Measurements from ENCODE around the gene SLC6A9. TPM values are rescaled to one million over a fixed set of nuclear protein-coding genes. Genes with fewer than 3 reads are reported as not detected.

SLC6A9 gene
- total RNA-seq, 2 donors from 2014 or later, result 7.8 to 12.2 TPM

DNA sequence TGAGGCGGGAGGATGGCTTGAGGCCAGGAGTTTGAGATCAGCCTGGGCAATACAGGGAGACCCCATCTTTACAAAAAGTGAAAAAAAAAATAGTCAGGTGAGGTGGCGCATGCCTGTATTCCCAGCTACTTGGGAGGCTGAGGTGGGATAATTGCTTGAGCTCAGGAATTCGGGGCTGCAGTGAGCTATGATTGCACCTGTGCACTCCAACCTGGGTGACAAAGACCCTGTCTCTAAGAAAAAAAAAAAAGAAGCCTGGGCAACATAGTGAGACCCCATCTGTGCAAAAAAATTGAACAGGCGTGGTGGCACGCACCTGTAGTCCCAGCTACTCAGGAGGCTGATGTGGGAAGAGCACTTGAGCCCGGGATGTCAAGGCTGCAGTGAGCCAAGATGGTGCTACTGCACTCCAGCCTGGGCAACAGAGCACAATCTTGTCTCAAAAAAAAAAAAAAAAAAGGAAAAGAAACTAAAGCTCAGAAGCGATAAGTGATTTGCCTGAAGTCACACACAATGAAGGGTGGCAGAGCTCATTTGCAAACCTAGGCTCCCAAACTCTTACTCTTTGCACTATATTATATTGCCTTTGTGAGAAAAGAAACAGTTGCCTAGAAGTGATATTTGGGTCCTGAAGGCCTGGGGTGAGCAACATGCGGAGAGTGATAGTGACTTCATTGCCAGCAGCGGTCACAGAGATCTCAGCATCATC lies 37.9 kb downstream of the SLC6A9 start:
- DNase-seq (ENCODE audit: low spot score), result no peak
- intact Hi-C loops (cut with DNase I), result loop anchor here in 1 of 2 donors (5.0 kb wide), 1 partner anchor 441 kb away; no protein-coding TSS in a partner anchor

DNA sequence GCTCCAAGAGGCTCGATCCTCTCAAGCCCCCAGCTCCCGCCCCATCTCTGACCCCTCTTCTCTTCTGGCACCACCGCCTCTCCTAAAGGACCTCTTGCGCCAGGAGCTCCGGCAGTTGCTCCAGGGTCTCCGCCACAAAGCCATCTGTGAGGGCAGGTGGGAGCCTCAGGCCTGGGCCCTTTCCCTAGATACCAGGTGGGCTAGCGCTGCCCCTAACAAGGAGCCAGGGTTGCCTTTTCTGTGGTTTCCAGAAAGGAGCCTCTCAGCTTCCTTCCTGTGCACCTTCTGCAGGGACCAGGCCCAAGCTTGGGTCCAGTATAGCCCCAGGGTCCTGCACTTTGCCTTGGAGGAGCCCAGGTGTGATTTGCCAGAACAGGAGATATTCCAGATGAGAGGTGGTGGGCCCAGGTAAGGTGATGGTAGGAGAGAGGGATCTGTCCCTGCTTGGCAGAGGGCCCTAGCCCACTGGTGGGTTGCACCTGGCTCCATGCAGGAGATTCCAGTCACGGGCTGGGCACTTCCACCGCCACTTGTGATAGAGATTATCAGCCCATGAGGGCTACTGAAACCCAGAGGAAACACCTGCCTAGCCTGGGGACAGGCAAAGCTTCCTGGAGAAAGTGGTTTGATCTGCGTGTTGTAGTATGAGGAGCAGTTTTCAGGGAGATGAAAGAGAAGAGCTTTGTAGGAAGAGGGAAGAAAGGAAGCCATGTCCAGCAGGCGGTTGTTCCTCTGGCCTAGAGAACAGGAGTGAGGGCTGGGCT lies 38.8 kb downstream of the SLC6A9 start:
- intact Hi-C loops (cut with DNase I), result loop anchor here in 1 of 2 donors (5.0 kb wide), 1 partner anchor 440 kb away; no protein-coding TSS in a partner anchor

DNA sequence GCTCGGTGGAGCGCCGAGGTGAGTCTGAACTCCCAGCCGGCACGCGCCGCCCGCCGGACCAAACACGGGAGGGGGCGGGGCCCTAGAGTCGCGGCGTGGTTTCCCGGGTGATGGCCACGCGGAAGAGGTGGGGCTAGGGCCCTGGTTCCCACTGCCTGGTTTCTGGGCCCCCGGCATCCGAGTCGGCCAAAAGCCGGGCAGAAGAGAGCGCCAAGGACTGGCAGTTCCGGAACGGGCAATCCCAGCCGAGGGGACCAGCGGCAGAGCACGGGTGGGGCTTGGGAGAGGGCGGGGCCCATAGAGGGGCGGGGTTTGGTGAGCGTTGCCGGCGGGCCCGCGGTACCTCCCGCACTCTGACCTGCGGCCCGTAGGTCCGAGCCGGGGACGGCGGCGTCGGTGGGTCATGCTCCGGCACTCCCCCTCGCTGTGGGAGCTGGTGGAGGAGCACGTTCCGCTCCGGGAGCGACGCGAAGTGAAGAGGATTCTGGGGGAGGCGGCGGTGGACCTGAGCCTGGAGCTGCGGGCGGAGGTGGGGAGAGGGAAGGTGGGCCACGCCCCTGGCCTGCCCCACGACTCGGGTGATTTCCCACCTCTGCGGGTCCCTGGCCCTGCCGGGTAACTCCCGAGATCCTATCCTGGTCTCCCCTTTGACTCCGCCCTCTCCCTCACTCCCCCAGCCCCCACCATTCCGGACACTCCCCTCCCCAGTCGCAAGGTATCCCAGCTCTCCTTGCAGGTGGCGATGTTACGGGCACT lies 39.6 kb downstream of the SLC6A9 start, which contains the start of gene CCDC24:
CCDC24 (plus strand) TSS at position 124 of the 756 bp plus-strand sequence; CDS start at position 404, 280 bp downstream.
- intact Hi-C loops (cut with DNase I), result loop anchor here in 1 of 2 donors (5.0 kb wide), 1 partner anchor 439 kb away; no protein-coding TSS in a partner anchor

More for the DNA sequence above, 38.8 kb downstream of the SLC6A9 start:
- no peak for DNase-seq (ENCODE audit: low spot score)

DNA sequence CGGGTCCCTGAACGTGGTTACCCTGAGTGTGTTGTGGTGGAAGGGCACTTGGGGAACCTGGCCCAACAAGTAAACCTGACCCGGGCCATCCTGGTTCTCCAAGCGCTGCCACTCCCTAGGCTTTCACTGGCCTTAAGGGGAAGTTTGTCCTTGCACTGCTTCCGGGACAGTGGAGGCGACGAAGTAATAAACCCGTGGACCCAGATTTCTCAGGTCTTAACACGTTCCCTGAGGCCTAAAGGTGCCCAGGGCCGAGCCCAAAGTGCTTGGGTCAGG lies 40.1 kb downstream of the SLC6A9 start:
- intact Hi-C loops (cut with DNase I), result loop anchor here in 1 of 2 donors (5.0 kb wide), 1 partner anchor 439 kb away; no protein-coding TSS in a partner anchor
- no peak for DNase-seq (ENCODE audit: low spot score)

More for the DNA sequence above, 39.6 kb downstream of the SLC6A9 start, which contains the start of gene CCDC24:
- peak; percentile 97 for DNase-seq (ENCODE audit: low spot score)

DNA sequence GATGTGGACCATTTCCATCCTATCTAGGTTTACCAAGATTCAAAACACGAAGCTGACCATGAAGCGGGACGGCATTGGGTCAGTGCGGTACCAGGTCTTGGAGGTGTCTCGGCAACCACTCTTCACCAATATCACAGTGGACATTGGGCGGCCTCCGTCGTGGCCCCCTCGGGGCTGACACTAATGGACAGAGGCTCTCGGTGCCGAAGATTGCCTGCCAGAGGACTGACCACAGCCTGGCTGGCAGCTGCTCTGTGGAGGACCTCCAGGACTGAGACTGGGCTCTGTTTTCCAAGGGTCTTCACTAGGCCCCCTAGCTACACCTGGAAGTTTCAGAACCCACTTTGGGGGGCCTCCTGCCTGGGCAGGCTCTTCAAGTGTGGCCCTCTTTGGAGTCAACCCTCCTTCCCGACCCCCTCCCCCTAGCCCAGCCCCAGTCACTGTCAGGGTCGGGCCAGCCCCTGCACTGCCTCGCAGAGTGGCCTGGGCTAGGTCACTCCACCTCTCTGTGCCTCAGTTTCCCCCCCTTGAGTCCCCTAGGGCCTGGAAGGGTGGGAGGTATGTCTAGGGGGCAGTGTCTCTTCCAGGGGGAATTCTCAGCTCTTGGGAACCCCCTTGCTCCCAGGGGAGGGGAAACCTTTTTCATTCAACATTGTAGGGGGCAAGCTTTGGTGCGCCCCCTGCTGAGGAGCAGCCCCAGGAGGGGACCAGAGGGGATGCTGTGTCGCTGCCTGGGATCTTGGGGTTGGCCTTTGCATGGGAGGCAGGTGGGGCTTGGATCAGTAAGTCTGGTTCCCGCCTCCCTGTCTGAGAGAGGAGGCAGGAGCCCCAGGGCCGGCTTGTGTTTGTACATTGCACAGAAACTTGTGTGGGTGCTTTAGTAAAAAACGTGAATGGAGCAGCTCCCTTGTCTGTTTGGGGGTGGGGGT lies 40.7 kb downstream of the SLC6A9 start:
- DNase-seq (ENCODE audit: low spot score), result no peak
- intact Hi-C loops (cut with DNase I), result loop anchor here in 1 of 2 donors (5.0 kb wide), 1 partner anchor 438 kb away; no protein-coding TSS in a partner anchor

DNA sequence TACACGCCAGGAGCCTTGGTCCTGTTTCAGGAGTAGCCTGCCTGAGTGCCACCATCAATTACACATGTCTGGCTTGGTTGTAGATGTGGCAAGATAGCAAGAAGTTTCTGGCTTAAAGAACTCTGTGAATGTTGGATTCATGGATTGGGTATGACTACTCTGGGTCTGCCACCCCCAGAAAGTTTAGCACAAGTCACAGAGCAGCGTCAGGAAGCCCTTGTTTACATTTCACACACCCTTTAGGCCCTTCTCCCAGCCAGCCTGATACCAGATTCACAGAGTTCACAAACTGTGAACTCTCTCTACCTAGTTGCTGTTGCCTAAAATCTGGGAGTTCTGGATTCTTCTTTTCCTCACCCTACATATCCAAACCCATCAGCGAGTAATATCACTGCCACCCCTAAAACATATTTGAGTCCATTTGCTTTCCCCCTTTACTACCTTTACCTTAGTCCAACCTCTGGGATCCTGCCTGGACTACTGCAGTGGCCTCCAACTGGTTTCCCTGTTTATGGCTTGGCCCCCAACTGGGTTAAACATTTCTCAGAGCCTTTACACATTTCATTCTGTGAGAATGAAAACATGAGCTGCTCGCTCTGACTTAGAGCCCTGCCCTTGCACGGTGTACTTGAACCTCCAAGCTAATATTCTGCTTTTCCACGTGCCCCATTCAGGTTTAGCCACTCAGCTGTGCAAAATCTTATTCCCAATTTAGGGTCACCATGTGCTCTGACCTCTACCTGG lies 43.9 kb downstream of the SLC6A9 start:
- no peak for DNase-seq (ENCODE audit: low spot score)
- intact Hi-C loops (cut with DNase I), result no loop called here

DNA sequence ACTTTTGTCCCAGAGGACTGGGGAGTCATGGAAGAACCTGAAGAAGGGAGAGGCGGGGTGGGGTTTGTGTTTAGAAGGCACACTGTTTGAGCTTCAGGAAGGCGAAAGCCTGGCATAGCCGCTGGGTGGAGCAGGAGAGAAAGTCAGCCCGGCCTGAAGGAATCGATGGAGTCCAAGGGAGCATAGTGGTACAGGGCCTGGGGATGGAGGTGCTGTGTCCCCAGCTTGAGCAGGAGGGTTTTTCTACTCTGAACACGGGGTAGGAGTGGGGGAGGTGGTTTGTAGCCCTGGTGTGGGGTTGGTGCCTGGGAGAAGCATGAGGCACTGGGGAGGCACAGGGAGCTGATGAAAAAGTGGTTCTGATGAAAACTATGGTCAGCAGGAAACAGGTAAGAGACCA lies 44.5 kb downstream of the SLC6A9 start:
- intact Hi-C loops (cut with DNase I), result no loop called here
- DNase-seq (ENCODE audit: low spot score), result no peak

DNA sequence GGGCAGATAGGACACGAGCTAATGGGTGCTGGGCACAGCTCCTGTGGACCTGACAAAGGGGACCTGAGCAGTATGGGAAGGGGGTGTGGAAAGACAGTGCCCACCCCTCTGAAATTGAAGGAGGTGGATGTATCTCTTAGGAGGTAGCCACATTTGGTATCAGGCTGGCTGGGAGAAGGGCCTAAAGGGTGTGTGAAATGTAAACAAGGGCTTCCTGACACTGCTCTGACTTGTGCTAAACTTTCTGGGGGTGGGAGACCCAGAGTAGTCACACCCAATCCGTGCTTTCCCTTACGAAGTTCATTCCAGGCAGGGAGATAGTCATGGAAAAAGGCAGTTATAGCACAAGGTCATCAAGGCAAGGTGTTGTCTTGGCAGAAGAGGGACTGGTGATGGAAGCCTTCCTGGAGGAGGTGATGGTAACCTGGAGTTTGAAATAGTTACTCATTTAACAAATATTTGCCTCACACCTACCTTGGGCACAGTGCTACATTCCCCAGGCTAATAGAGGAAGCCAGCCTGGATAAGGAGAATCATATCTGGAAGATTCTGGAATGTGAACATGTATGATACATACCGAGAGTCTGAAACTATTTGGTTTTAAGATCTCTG lies 45.2 kb downstream of the SLC6A9 start:
- intact Hi-C loops (cut with DNase I), result no loop called here
- no peak for DNase-seq (ENCODE audit: low spot score)

DNA sequence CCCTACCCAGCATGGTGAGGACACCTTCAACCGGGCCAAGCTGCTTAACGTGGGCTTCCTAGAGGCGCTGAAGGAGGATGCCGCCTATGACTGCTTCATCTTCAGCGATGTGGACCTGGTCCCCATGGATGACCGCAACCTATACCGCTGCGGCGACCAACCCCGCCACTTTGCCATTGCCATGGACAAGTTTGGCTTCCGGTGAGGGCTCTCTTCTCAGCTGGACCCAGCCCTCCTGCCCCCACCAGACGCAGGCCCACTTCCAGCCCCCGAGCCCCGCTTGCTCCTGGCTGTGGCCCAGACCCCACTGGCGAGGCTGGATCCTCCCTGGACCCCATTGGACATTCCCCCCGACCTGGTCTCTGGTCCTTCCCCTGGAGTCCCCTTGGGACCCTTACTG lies 46.4 kb downstream of the SLC6A9 start:
- intact Hi-C loops (cut with DNase I), result no loop called here
- peak; percentile 73 for DNase-seq (ENCODE audit: low spot score)

DNA sequence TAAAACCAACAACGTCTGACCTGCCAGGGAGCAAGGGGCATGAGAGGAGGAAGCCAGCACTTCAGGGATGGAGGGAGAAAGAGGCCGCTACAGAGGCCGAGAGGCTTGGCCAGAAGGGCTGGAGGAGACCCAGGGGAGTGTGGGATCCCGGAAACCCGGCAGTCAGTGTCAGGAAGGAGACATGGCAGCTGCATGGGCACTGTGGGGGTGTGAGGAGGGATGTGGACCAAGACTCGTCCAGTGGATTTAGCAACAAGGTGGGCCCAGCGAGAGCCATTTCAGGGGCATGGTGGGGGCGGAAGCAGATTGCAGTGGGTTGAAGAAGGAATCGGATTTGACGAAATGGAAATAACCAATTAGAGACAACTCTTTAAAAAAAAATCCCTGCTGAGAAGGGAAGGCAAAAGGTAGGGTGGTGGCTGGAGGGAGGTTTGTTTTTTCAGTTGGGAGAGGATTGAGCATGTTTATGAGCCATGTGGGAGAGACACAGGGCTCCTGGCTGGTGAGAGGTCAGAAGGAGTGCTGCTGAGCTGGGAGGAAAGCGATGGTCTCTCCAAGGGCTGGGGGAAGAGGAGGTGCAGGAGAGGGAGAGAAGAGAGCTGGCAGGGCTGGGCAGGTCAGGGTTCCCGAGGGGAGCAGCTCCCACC lies 47.9 kb downstream of the SLC6A9 start:
- intact Hi-C loops (cut with DNase I), result no loop called here
- DNase-seq (ENCODE audit: low spot score), result no peak

DNA sequence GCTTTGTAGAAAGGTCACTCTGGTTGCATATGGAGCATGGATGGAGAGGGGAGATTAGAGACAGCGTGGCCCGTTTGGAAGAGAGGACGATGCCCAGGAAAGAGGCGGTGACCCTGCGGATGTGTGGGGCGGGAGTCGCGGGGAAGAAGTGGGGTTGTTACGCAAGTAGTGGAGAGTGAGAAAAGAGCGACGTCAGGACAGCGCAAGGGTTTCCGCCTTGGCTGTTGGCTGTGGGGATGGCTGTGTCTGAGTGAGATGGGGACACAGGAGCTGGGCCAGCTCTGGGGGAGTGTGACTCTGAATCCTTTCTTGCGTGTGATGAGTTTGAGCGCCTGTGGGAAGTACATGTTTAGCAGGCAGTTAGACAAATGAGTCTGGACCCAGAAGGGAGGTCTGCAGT lies 48.5 kb downstream of the SLC6A9 start:
- intact Hi-C loops (cut with DNase I), result no loop called here
- DNase-seq (ENCODE audit: low spot score), result no peak

DNA sequence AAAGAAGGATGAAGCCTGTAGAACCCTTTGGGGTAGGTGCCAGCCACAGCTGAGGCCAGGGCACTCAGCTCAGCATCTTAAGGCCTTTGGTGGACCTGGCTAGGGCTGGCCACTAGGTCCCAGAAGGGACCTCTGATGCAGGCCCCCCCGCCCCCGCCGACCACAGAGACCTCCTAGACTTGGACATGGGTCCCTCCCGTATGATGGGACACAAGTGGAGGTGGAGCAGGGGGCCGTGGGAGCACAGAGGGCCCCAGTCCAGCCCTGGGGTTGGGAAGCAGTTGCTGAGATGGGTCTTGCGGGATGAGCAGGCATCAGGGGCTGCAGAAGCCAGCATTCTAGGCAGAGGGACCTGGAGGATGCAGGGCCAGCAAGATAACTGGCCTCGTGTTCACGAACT lies 49.0 kb downstream of the SLC6A9 start:
- intact Hi-C loops (cut with DNase I), result no loop called here
- no peak for DNase-seq (ENCODE audit: low spot score)

DNA sequence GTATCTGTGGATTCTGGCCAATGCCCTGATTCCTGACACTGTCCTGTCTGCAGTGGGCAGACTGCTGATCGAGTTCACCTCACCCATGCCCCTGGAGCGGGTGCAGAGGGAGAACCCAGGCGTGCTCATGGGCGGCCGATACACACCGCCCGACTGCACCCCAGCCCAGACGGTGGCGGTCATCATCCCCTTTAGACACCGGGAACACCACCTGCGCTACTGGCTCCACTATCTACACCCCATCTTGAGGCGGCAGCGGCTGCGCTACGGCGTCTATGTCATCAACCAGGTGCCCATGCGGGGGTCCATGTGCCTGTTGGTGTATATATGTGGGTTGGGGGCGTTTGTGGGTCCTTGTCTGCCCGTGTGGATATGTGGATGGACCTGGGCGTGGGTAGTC lies 49.6 kb downstream of the SLC6A9 start:
- intact Hi-C loops (cut with DNase I), result no loop called here
- DNase-seq (ENCODE audit: low spot score), result no peak

DNA sequence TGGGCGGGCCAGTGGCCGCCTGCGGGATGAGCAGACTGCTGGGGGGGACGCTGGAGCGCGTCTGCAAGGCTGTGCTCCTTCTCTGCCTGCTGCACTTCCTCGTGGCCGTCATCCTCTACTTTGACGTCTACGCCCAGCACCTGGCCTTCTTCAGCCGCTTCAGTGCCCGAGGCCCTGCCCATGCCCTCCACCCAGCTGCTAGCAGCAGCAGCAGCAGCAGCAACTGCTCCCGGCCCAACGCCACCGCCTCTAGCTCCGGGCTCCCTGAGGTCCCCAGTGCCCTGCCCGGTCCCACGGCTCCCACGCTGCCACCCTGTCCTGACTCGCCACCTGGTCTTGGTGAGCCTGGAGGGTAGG lies 50.1 kb downstream of the SLC6A9 start:
- DNase-seq (ENCODE audit: low spot score), result no peak
- intact Hi-C loops (cut with DNase I), result no loop called here

DNA sequence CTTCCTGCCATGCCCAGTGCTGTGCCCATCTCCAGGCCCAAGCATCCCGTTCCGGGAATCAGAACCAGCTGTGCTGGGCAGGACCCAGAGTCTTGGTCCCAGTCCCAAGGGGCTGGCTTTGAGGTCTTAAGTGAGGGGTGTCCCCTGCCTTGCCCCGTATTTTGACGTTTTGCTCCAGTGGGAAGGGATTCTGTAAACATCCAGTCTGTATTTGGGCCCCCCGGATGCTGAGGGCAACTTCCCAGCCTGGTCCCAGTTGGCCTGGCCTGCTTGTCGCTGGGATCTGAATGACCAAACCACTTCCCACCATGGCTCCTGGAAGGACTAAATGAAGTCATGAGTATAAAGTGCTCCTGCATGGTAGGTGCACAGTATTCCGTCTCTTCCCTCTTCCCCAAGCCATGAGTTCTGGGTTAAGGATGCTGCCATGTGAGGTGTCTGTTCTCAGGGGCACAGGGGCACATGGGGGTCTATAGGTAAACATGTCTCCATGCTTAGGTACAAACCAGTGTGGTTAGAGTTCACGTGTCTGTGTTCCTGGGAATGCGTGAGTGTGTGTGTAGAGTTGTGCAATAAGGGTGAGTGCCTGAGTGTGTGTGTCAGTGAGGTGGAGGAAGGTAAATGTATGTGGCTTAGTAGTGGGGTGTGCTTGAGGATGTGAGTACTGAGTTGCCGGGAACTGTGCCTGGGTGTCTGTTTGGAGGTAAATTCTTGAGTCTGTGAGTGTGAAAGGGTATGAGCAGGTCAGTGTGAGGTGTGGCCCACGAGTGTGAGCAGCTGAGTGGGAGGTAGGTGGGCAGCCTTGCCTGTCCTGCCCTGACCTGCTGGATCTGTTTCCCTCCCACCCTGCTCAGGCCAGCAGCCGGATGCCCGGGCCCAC lies 50.8 kb downstream of the SLC6A9 start:
- intact Hi-C loops (cut with DNase I), result no loop called here
- DNase-seq (ENCODE audit: low spot score), result no peak

DNA sequence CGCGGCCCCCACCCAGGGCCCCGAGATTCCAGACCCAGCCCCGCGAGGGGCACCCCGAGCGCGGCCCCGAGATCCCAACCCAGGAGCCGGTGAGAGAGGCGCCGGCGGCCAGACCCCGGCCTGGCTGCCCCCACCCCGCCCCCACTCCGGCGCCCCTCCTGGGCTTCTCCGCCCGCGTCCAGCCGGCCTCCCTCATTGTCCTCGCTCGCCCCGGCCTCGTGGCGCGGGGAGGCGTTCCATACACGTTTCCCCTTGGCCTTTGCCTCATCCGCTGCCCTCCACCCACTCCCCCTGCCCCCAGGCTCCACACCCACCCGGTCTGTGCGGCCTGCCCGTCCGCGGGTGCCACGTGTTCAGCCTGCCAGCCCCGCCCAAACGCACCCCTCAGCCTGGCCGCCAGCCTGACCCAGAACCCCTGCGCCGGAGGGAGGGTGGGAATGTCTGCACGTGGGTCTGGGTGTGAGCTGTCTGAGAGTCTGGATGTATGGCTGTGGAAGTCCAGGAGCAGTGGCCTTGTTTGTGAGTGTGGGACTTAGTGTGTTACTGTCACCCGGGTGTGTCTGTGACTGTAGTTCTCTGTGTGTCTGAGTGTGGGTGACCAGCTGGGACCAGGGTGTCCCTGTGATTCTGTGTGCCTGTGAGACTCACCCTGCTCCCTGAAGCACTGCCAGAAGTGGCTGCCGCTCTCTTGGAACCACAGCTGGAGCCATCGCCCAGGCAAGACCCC lies 51.6 kb downstream of the SLC6A9 start:
- DNase-seq (ENCODE audit: low spot score), result no peak

More for the DNA sequence above, 51.6 kb downstream of the SLC6A9 start:
- intact Hi-C loops (cut with DNase I), result no loop called here

Data from posterior vena cava (tissue), 2 donors.